Measurements from ENCODE around the gene COA4.
A peak's percentile ranks its signal among the peaks of the same experiment; 100 is the strongest.
"Not testable (repeated sequence)": the region's sequence is repeated elsewhere in the genome, so short reads cannot be mapped to it uniquely, and the experiment has no call there.

Gene COA4

GRCh38 chr11:73876424-73877310 is at the start of gene COA4, which contains the start of gene PAAF1:
Gene COA4, minus strand, starts transcription at chr11:73876846. Its CDS starts 3,468 bp downstream, at chr11:73873378.
Gene PAAF1, plus strand, starts transcription at chr11:73876999. Its CDS starts 23 bp downstream, at chr11:73877022.
- peak; percentile 84 for DNase-seq

GRCh38 chr11:73921180-73921579 is 44.5 kb upstream of the COA4 start:
- no peak for DNase-seq

GRCh38 chr11:73916435-73916834 is 39.8 kb upstream of the COA4 start:
- no peak for DNase-seq

GRCh38 chr11:73914284-73914683 is 37.6 kb upstream of the COA4 start:
- DNase-seq, result no peak

- no peak for DNase-seq
Observed at GRCh38 chr11:73913472-73913871, 36.8 kb upstream of the COA4 start.

- no peak for DNase-seq
Observed at GRCh38 chr11:73912026-73912425, 35.4 kb upstream of the COA4 start.

- peak; percentile 78 for DNase-seq
Observed at GRCh38 chr11:73907191-73907590, 30.5 kb upstream of the COA4 start.

- no peak for DNase-seq
Observed at GRCh38 chr11:73902303-73902702, 25.7 kb upstream of the COA4 start.

- DNase-seq, result no peak
Observed at GRCh38 chr11:73894725-73895335, 18.2 kb upstream of the COA4 start.

GRCh38 chr11:73893041-73893440 is 16.4 kb upstream of the COA4 start:
- no peak for DNase-seq

GRCh38 chr11:73889536-73889935 is 12.9 kb upstream of the COA4 start:
- no peak for DNase-seq

GRCh38 chr11:73889019-73889418 is 12.4 kb upstream of the COA4 start:
- no peak for DNase-seq

- DNase-seq, result no peak
Observed at GRCh38 chr11:73888244-73888643, 11.6 kb upstream of the COA4 start.

GRCh38 chr11:73883856-73884255 is 7.2 kb upstream of the COA4 start:
- DNase-seq, result no peak

- DNase-seq, result not testable (repeated sequence)
Observed at GRCh38 chr11:73880449-73880848, 3.8 kb upstream of the COA4 start.

GRCh38 chr11:73878771-73879170 is 2.1 kb upstream of the COA4 start:
- no peak for DNase-seq

- no peak for DNase-seq
Observed at GRCh38 chr11:73875840-73876239, 806 bp downstream of the COA4 start.

- DNase-seq, result no peak
Observed at GRCh38 chr11:73875380-73875779, 1.3 kb downstream of the COA4 start.

GRCh38 chr11:73872749-73873357 is 3.8 kb downstream of the COA4 start:
- DNase-seq, result no peak

- DNase-seq, result no peak
Observed at GRCh38 chr11:73870261-73870660, 6.4 kb downstream of the COA4 start.

- DNase-seq, result no peak
Observed at GRCh38 chr11:73869332-73869949, 7.2 kb downstream of the COA4 start.

- no peak for DNase-seq
Observed at GRCh38 chr11:73866586-73866996, 10.1 kb downstream of the COA4 start.

- no peak for DNase-seq
Observed at GRCh38 chr11:73866095-73866579, 10.5 kb downstream of the COA4 start.
